ENCODE measurements around the gene ZNF488.
A peak's percentile ranks its signal among the peaks of the same experiment; 100 is the strongest.
"Not testable (repeated sequence)": the region's sequence is repeated elsewhere in the genome, so short reads cannot be mapped to it uniquely, and the experiment has no call there.

ZNF488 gene

DNA sequence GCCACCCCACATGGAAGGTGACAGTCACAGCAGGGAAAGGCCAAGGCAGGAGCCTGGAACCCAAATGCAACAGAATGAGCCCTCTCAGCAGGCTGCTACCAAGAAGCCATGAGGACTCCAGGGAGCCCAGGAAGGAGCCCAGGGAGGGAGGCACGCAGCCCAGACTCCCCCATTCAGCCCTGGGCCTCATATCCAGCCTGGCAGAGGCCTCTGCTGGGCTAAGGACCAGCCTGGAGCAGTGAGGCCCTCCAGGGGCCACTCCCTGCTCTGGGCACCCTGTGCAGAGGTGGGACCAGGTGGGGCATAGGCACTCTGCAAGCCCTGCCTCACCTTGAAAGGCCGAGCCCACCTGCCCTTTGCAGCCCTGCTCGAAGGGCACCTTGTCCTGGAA, 25.8 kb upstream of the ZNF488 start:
- no peak for DNase-seq (ENCODE audit: low spot score)

DNA sequence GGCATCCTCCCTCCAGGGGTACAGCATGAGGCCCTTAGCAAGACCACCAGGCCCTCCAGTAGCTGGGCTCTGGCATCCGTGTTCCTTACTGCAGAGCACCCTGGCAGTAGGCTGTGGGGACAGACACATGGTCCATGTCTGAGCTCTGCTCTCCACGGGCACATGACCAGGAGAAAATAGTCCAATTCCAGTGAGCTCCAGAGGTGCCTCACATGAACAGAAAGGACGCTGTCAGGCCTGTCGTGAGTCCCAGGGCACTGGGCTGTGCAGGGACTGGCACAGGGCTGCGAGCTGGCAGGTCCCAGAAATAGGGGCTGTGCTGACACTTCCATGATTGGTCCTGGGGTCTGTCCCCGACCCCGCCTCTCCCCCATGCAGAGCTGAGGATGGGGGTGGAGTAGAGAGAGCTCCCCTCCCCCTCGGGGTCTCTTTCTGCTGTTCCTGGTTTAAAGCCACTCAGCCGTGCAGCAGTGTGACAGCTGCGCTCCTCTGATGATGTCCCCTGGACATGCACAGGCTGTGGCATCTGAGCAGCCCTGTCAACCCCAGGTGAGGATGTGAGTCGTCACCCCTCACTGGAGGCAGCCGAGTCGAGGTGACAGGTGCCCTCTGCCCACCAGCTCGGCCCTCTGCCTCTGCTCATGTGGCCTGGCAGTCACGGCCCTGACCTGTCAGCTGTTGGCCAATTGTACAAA, 25.2 kb upstream of the ZNF488 start:
- DNase-seq (ENCODE audit: low spot score) = peak; percentile 23

DNA sequence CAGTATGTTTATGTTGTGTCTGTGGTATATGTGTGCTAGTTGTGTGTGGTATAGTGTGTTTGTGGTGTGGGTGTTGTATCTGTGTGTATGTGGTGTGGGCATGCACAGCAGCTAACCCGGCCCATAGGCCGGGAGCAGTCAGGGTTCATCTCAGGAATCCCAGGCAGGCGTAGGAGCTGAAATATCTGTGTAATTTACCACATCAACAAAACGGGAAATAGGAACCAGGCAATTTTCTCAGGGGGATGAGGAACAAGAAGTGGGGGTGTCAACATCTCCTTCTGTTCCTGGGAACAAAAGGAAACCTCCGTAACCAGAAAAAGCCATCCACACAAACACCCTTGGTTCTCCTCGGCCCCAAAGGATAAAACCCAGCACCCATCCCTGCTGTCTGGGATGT, 24.5 kb upstream of the ZNF488 start:
- DNase-seq (ENCODE audit: low spot score) = no peak

DNA sequence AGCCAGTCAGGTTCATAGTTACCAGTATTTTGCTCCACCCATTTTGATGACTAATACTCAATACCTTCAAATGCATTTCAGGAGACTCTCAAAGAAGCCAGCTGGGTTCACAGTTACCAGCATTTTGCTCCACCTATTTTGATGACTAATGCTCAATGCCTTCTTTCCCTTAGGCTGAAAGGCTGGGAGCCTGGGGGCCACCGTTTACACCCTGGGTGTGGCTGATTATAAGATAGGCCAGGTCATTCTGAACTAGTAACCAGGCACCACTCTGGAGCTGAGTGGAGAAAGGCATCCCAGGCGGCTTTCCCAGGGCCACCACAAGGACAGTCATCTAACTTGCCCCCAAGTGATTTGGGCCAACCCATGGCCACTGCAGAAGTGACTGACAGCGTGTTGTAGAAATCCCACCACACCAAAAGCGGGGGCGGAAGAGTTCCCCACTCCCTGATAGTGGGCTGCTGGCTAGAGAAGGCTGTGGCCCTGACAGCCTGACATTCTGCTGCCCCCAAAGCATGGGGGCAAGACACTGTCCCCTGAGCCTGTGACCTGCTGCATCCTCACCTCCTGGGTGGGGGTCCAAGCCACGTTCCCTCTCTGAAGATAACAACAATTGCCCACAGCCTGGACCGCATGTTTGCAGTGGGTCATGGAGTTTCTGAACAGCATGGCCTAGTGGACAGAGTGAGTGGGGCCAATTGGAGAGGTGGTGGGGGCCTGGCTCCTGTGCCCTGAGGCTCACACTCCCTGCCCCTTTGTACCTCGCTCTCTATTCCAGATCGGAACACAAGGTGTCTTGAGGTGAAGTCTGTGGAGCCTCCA, 23.0 kb upstream of the ZNF488 start:
- peak; percentile 97 for DNase-seq (ENCODE audit: low spot score)

DNA sequence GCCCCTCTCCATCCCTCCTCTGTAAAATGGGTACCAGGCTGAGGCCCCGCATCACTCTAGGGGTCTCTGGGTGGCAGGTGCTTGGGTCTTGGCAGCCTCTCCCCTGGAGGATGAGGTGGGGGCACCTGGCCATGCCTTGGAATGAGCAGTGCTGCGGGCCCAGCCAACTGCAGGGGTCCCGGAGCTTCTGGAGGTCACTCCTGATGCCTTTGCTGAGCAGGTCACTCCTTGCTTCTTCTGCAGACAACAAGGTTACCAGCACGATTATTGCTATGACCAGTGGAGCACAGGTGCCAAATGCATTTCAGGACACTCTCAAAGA, 22.4 kb upstream of the ZNF488 start:
- DNase-seq (ENCODE audit: low spot score) = no peak

DNA sequence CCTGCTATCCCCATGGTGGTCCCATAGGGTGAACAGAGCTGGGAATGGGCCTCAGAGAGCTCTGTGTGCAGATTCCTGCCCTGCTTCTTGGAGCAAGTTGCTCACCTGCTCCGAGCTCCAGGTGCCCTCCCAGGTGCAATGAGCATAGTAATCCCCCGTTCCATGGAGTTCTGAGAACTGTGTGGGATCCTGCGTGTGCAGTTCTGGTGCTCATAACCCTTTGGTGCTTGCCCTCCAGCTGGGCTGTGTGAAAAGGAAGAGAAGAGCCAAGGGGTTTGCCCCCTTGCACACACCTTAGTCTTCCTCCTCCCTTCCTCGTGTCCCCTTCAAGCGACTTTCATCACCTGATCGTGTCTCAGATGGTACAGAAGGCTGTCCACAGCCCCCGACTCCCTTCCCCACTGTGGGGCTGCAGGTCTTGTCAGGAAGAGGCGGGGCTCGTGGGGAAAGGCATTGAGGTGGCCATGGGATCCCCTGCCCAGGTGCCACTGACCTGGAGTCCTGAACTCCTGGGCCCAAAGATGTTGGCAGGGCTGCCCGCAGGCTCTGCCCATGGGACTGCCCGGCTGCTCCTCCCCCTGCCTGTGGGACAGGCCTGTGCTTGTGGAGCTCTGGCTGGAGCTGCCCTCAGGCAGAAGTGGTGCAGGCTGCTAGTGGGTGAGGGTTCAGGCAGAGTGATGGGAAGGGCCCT, 21.9 kb upstream of the ZNF488 start:
- DNase-seq (ENCODE audit: low spot score) = no peak

DNA sequence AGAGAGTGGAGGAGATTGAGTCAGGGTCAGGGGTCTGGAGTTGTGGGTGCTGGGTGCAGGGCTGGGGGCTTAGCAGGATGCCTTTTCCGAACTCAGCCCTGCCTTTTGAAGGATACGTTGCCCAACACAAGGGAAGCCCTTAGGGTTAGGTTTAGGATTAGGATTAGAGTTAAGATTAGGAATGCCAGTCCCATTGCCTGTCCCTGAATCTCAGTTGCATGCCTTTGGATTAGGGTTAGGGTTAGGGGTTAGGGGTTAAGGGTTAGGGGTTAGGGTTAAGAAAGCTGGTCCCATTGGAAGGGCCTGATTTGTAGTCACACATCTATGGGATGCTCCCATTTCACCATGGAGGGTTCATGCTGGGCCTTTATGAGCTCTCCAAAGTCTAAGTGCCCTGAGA, 20.8 kb upstream of the ZNF488 start:
- DNase-seq (ENCODE audit: low spot score) = no peak

DNA sequence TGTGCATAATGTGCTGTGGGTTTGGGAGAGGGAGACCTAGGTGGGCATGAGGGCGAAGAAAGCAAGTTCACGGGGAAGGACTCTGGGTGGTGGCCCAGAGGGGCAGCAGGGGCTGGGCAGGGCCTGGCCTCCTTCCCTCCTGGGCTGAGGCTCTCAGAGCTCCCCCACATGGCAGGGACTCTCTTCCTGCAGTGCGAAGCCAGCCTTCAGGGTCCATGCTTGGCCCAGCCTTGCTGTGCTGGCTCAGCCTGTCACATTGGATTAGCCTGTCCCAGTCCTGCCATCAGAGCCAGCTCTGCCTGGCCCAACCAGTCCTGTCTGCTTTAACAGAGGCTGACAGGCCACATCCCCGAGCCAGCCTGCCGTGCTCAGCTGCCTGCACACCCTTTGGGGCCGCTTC, 20.4 kb upstream of the ZNF488 start:
- DNase-seq (ENCODE audit: low spot score) = no peak

DNA sequence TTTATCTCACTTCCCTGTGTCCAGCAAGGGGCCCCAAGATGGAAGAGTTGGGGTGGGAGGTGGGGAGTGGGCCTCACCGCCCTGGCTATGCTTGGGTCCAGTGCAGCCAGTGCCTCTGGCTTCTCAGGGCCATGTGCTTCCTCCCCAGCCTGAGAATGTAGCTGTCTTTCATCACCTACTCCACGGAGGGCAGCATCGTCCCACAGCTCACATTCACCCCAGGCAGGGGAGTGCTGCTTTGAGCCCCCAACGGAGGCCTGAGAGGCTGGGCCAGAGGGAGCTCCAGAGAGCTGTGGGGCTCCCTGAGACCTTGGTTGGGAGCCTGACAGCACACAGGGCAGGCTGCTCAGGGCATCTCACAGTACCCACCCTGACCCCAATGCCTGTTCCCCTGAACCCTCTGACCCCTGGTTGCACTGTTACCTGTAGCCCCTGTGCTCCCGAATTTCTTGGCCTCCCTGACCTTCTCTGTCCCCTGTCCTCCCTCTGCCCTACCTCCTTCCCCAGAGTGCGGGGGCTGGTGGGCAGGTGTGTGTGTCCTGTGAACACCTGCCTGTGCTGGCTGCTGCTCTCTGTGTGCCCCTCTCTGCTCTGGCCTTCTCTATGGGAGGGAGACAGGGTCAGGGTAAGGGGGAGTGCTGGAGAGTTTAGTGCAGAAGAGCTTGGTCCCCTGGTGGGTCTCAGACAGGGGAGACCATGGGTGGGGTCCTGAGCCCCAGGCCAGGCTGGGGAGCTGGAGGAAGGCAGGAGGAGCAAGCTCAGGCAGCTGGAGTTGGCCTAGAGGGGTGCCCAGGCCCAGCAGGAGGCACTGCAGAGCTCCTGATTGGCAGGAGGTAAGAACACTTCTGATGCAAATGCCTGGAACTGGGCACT, 19.6 kb upstream of the ZNF488 start:
- DNase-seq (ENCODE audit: low spot score) = no peak

DNA sequence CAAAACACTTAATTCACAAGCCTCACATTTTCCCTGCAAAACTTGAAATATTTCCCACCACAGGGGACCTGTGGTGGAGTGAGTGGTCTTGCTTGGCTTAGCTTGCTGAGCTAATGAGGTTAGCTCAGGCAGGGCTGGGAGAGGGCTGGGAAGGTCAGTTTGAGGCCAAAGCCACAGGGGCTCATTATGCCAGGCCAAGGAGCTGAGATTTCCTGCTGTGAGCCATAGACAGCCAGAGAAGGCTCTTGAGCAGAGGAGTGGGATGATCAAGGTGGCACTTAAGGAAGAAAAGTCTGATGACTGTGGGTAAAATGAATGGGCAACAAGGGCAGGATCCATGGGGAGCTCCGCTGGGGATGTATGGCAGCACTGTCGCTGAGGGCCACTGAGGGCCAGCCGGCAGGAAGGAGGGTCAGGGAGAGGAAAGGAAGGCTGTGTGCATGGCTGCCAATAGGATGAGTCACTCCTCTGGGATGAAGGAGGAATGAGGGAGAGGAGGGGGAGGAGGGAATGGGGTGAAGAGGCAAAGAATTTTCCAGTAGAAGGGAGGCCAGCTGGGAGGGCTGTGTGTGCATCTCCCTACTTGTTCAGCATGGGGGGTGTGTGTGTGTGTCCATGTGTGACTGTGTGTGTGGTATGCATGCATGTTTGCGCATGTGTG, 18.7 kb upstream of the ZNF488 start:
- peak; percentile 92 for DNase-seq (ENCODE audit: low spot score)

DNA sequence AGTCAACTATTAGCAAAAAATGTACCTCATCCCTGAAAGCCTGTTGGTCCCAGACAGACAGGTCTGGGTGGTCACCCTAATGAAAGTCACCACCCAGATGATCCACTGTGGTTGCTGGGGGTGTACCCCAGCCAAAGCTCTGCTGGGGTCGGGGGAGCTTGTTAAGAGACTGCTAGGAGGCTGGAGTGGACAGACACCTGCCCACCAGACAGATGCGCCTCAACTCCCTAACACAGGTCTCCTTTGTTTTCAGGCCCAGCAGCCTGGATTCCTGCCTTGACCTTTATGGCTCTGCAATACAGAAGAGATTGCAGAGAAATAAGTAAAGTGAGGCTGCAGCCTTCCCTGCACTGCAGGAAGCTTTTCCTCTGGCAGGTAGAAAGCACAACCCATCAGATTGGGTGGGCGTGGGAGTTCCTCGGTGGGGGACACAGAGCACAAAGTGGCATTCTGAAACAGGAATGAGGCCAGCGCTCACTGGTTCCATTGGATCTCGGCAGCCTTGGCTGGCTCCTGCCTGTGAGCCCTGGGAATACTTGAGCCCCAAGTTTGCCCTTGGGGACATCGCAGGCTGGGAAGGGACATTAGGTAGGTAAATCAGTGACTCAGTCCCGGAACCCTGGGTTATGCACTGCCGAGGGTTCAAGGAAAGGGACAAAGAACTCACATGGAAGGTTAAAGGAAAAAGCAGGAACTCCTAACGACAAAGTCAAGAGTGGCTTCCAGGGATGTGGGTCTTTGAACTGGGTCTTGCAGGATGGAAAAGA, 18.0 kb upstream of the ZNF488 start:
- peak; percentile 20 for DNase-seq (ENCODE audit: low spot score)

DNA sequence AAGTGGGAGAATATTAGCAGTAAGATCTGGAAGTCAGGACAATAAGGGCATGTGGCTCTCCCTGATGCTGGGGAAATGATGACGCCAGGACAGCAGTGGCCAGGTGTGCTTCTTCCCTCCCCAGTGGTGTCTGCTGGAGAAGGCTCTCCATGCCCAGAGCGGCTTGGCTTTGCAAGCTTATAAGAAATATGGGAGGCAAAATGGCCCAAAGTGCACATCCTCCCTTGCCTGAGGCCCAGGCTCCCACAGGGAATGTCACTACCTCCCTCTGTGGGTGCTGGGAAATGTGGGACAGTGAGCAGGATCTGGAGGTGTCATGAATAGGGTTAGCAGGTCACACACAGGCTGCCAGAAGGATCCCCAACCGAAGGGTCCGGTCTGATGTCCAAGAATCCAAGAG, 17.1 kb upstream of the ZNF488 start:
- DNase-seq (ENCODE audit: low spot score) = no peak

DNA sequence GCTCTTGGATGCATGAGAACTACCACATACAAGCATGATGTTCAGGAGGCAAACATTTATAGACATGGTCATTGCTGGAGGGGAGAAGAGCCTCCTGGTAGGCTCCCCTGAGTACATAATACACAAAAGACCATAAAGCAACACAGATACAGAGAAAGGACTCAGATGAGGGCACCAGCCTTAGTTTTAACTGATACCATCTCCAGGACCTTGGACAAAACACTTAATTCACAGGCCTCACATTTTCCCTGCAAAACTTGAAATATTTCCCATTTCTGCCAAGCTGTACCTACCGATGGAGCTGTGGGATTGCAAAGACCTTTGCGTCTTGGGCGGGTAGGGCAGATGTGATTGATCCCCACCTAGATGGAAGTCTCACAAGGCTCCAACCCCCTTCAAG, 16.7 kb upstream of the ZNF488 start:
- no peak for DNase-seq (ENCODE audit: low spot score)

DNA sequence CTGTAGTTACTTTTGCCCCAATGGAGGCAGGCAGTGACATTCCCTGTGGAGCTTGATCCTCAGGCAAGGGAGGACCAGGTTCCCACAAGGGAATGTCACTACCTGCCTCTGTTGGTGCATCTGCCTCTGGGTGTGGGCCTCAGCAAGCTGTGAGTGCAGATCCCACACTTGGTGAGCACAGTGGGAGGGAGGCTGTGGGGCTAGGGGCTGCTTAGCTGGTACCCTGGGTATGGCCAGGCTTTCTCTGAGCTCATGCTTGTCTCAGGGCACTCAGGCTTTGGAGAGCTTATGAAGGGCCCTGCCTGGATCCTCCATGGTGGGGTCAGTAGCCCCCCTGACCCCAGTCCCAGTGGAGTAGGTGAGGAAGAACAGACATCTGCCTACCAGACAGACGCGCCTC, 16.2 kb upstream of the ZNF488 start:
- DNase-seq (ENCODE audit: low spot score) = no peak

DNA sequence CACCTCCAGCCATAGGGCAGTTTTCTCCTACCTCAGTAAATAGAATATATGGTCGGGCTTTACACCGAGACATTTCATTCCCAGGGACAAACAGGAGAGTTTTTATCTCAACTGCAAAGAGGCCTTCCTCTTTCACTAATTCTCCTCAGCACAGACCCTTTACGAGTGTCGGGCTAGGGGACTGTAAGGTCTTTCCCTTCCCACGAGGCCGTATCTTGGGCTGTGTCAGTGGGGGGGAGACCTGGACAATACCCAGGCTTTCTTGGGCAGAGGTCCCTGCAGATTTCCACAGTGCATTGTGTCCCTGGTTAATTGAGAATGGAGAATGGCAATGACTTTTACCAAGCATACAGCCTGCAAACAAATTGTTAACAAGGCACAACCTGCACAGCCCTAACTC, 13.2 kb upstream of the ZNF488 start:
- DNase-seq (ENCODE audit: low spot score) = no peak

DNA sequence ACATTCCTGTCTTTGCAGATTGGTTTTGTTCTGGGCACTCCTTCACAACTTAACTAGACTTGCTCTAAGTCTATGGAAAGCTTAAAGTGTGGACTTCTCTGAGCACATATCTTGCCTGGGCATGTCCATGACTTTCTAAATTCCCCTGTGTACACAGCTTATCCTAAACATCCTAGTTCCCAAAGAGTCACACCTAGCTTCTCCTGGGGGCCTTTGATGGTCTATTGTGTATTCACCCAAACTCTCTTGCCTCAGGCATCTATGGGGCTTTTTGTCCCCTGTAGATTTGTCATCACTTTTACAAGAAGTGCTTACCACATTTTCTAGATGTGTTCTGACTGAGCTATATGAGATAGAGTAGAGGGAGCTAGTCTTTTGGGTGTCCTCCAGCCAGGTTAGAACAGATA, 12.2 kb upstream of the ZNF488 start:
- DNase-seq (ENCODE audit: low spot score) = no peak

DNA sequence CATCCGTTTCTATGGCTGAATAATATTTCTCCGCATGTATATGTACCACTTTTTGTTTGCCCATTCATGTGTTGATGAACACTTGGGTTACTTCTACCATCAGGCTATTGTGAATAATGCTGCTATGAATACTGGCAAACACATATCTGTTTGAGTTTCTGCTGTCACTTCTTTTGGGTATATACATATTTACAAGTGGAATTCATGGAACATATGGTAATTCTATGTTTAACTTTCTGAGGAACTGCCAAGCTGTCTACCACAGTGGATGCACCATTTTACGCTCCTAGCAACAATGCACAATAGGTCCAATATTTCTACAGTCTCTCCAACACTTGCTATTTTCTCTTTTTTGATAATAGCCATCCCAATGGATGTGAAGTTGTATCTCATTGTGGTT, 5.5 kb upstream of the ZNF488 start:
- no peak for DNase-seq (ENCODE audit: low spot score)

DNA sequence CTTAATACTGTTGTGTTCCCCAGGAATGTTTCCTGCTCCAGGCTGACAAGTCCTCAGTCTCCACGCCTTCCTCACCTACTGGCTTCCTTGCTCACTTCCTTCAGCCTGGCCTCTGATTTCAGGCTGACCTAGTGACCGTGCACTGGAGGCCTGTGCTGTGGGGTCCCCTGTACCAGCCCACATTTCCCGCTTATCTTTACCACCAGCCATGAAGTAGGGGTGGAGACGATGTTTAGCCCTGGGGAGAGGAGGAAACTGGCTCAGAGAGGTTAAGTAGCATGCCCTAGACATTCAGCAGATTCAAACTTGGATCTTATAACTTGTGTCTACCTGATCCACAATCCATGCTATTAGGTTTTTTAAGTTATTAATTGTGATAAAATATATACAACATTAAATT, 4.8 kb upstream of the ZNF488 start:
- DNase-seq (ENCODE audit: low spot score) = no peak

DNA sequence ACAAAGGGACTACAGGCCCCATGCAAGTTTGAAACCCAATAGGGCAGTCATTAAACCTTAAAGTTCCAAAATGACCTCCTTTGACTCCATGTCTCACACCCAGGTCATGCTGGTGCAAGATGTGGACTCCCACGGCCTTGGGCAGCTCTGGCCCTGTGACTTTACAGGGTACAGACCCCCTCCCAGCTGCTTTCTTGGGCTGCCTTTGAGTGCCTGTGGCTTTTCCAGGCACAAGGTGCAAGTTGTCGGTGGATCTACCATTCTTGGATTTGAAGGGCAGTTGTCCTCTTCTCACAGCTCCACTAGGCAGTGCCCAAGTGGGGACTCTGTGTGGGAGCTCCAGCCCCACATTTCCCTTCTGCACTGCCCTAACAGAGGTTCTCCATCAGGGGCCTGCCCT, 2.0 kb upstream of the ZNF488 start:
- not testable (repeated sequence) for DNase-seq (ENCODE audit: low spot score)

DNA sequence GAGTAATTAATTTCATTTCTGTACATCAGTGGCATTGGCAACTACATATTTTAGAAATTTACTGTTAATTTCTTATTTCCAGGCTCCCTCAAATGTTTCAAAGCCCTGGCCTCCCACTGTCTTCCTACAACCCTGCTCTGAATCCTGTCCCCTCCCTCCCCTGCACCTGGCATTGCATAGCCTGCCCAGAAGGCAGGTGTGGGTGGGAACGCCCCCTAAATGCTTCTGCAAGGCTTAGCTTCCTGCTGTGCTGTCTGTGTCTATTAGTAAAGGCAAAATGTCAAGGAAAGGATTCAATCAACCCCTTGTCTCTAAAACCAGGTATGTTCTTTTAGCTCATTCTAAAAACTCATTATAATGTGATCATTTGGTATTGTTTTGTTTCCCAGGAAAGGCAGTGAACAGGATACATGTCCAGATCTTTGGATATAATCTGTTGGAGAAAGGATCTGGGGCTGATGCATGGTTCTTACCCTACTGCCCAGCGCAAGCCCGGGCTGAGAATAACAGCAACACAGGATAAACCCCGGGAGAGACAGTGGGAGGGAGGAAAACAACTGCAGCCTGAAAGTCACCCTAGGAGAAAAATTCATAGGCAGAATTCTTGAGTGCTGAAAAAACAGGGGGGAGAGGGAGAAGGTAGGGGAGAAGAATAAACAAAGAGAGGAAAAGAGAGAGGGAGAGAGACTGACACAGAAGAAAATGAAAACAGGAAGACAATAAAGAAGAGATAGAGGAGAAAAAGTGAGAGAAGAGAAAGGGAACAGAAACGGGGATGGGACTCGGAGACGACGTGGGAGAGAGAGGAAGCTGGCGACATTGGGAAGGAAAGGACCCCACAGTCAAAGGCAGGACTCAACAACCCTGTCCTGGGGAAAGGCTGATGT, 589 bp downstream of the ZNF488 start:
- DNase-seq (ENCODE audit: low spot score) = no peak

Data from kidney tubule cell (primary cell).